H1 (cell line): ENCODE measurements around the gene DENND5B. TPM values are rescaled to one million over a fixed set of nuclear protein-coding genes. Genes with fewer than 3 reads are reported as not detected.

Source experiments
- CTCF ChIA-PET: fragments of 300-600 bp; sonication (Branson Sonifier 250); formaldehyde crosslinking; loops from one replicate; lab custom pipeline; 2021; ENCODE audit not compliant: partially characterized antibody; lab: Charles Lee
- POLR2A ChIA-PET: fragments of 300-600 bp; sonication (Branson Sonifier 250); formaldehyde crosslinking; loops from one replicate; lab custom pipeline; 2021; ENCODE audit warnings: inconsistent platforms; ENCODE audit not compliant: partially characterized antibody; lab: Charles Lee
- DNase-seq, 2 experiments: peaks; one replicate each; pipeline versions ENCODE4 v3.0.0 to v3.0.0-alpha.2; 2010 to 2022; ENCODE audit warnings: low spot score in 2 of 2, low read depth in 1 of 2, mixed read lengths in 1 of 2
- FAIRE-seq: peaks from 2 replicates; lab custom pipeline; 2011; peaks lifted over from hg19 to GRCh38; lab: Jason Lieb, UNC
- H2AFZ ChIP-seq: 2 replicates; pipeline ENCODE4 v1.8.1; 2012; ENCODE audit warnings: low read length, inconsistent platforms
- H2AK5ac ChIP-seq: 2 replicates; pipeline ENCODE4 v1.6.1; 2013; ENCODE audit warnings: low read depth, low read length
- H2BK120ac ChIP-seq: replicated peaks from 2 replicates; pipeline ENCODE3; 2013; ENCODE audit warnings: low read depth, low read length, inconsistent platforms
- H2BK12ac ChIP-seq: 2 replicates; pipeline ENCODE4 v1.6.1; 2013; ENCODE audit warnings: low read depth, low read length
- H2BK15ac ChIP-seq: 2 replicates; pipeline ENCODE4 v1.6.1; 2013; ENCODE audit warnings: low read length
- H2BK20ac ChIP-seq: 2 replicates; pipeline ENCODE4 v1.6.1; 2013; ENCODE audit warnings: low read length
- H2BK5ac ChIP-seq: 2 replicates; pipeline ENCODE4 v1.6.1; 2013; ENCODE audit warnings: low read depth, low read length
- H3K14ac ChIP-seq: 2 replicates; pipeline ENCODE4 v1.6.1; 2013; ENCODE audit warnings: inconsistent platforms; ENCODE audit not compliant: insufficient read length
- H3K18ac ChIP-seq: 2 replicates; pipeline ENCODE4 v1.6.1; 2013; ENCODE audit warnings: low read length; ENCODE audit errors: extremely low read depth
- H3K23ac ChIP-seq: 2 replicates; pipeline ENCODE4 v1.6.1; 2013; ENCODE audit warnings: inconsistent platforms; ENCODE audit not compliant: insufficient read length
- H3K23me2 ChIP-seq: 2 replicates; pipeline ENCODE4 v1.6.1; 2013; ENCODE audit warnings: low read depth, low read length
- H3K27ac ChIP-seq: 2 replicates; pipeline ENCODE4 v1.6.1; 2011; ENCODE audit warnings: low read depth, low read length, inconsistent platforms
- H3K27me3 ChIP-seq, 4 experiments: replicated peaks in 1 of 4; 1 replicate in 1 of 4; 2 replicates in 3 of 4; pipeline versions ENCODE4 v1.6.1 to v1.8.1; 2011 to 2013; ENCODE audit warnings: low read length in 3 of 4, mild to moderate bottlenecking in 3 of 4, inconsistent platforms in 2 of 4, mixed read lengths in 2 of 4, moderate library complexity in 1 of 4; ENCODE audit not compliant: control insufficient read depth in 3 of 4, insufficient read depth in 3 of 4; ENCODE audit errors: extremely low read depth in 1 of 4
- H3K36me3 ChIP-seq, 4 experiments: 2 replicates each; pipeline versions ENCODE4 v1.6.1 to v1.8.1; 2011 to 2013; ENCODE audit warnings: mild to moderate bottlenecking in 4 of 4, low read length in 3 of 4, moderate library complexity in 2 of 4, control low read depth in 1 of 4, inconsistent platforms in 1 of 4; ENCODE audit not compliant: insufficient read depth in 4 of 4, control insufficient read depth in 2 of 4
- H3K4ac ChIP-seq: replicated peaks from 2 replicates; pipeline ENCODE3; 2013; ENCODE audit warnings: low read length, low read depth, mixed read lengths, inconsistent platforms; ENCODE audit not compliant: insufficient read length
- H3K4me1 ChIP-seq, 4 experiments: replicated peaks in 1 of 4; 1 replicate in 1 of 4; 2 replicates in 3 of 4; pipeline versions ENCODE4 v1.6.1 to v1.8.1; 2011 to 2013; ENCODE audit warnings: low read length in 3 of 4, inconsistent platforms in 2 of 4, mixed read lengths in 1 of 4; ENCODE audit not compliant: insufficient read depth in 4 of 4, control insufficient read depth in 3 of 4
- H3K4me2 ChIP-seq, 2 experiments: 2 replicates each; pipeline versions ENCODE4 v1.6.1 to v1.8.1; 2011 to 2013; ENCODE audit warnings: low read depth in 2 of 2, low read length in 2 of 2, control low read depth in 1 of 2, inconsistent platforms in 1 of 2, mild to moderate bottlenecking in 1 of 2; ENCODE audit not compliant: insufficient read depth in 1 of 2
- H3K4me3 ChIP-seq, 4 experiments: fragments of 200-600, 300-600 bp in 1 of 4; sonication (generic), shearing (Covaris generic), sonication (Bioruptor Twin) in 1 of 4; 2 replicates each; pipeline versions ENCODE4 v1.5.1 to v1.8.1; 2011 to 2016; ENCODE audit warnings: low read length in 4 of 4, low read depth in 3 of 4, control low read depth in 2 of 4, inconsistent platforms in 2 of 4, mild to moderate bottlenecking in 2 of 4, mixed read lengths in 1 of 4, moderate library complexity in 1 of 4; ENCODE audit not compliant: insufficient read depth in 2 of 4; ENCODE audit errors: extremely low read depth in 1 of 4
- H3K56ac ChIP-seq: replicated peaks from 2 replicates; pipeline ENCODE3; 2013; ENCODE audit warnings: low read depth, mild to moderate bottlenecking, mixed read lengths, low read length, inconsistent platforms; ENCODE audit not compliant: insufficient read length
- H3K79me1 ChIP-seq: 2 replicates; pipeline ENCODE4 v1.6.1; 2013; ENCODE audit warnings: low read depth, low read length, control low read depth
- H3K79me2 ChIP-seq, 2 experiments: 2 replicates each; pipeline versions ENCODE4 v1.6.1 to v1.8.1; 2012 to 2013; ENCODE audit warnings: low read length in 2 of 2, mild to moderate bottlenecking in 2 of 2, inconsistent platforms in 1 of 2; ENCODE audit not compliant: insufficient read depth in 2 of 2, control insufficient read depth in 1 of 2
- H3K9ac ChIP-seq, 4 experiments: replicated peaks in 1 of 4; 1 replicate in 1 of 4; 2 replicates in 3 of 4; pipeline versions ENCODE4 v1.6.1 to v1.8.1; 2011 to 2013; ENCODE audit warnings: low read depth in 3 of 4, low read length in 3 of 4, control low read depth in 2 of 4, mild to moderate bottlenecking in 2 of 4, moderate library complexity in 2 of 4, inconsistent platforms in 1 of 4; ENCODE audit errors: extremely low read depth in 1 of 4
- H3K9me3 ChIP-seq, 2 experiments: 2 replicates each; pipeline versions ENCODE4 v1.6.1 to v1.8.1; 2012 to 2013; ENCODE audit warnings: mild to moderate bottlenecking in 2 of 2, moderate library complexity in 2 of 2, control low read depth in 1 of 2, inconsistent platforms in 1 of 2, low read depth in 1 of 2, low read length in 1 of 2, mixed read lengths in 1 of 2; ENCODE audit not compliant: insufficient read depth in 2 of 2
- H4K20me1 ChIP-seq, 2 experiments: replicated peaks in 1 of 2; 2 replicates each; pipeline versions ENCODE3 to v1.8.1; 2011 to 2013; ENCODE audit warnings: inconsistent platforms in 2 of 2, low read length in 2 of 2, mild to moderate bottlenecking in 1 of 2; ENCODE audit not compliant: insufficient read depth in 2 of 2, control insufficient read depth in 1 of 2
- H4K5ac ChIP-seq: 2 replicates; pipeline ENCODE4 v1.6.1; 2013; ENCODE audit warnings: low read length, low read depth, mixed read lengths, inconsistent platforms; ENCODE audit not compliant: insufficient read length
- H4K8ac ChIP-seq: 2 replicates; pipeline ENCODE4 v1.8.0; 2013; ENCODE audit warnings: mild to moderate bottlenecking, moderate library complexity, low read length, inconsistent platforms; ENCODE audit not compliant: insufficient read depth; ENCODE audit errors: extremely low read depth
- H4K91ac ChIP-seq: replicated peaks from 2 replicates; pipeline ENCODE3; 2013; ENCODE audit warnings: low read length, mixed read lengths, inconsistent platforms; ENCODE audit not compliant: insufficient read length
- ASH2L ChIP-seq: fragments of 200-600, 300-600 bp; sonication (generic); IDR thresholded peaks from one replicate; pipeline ENCODE4 v1.7.1; 2017; ENCODE audit warnings: low read length
- CHD2 ChIP-seq: IDR thresholded peaks from 2 replicates; pipeline ENCODE4 v1.6.1; 2012; ENCODE audit warnings: low read length, improper control_type of control experiment
- CTBP2 ChIP-seq: IDR thresholded peaks from 2 replicates; pipeline ENCODE4 v1.7.0; 2011; ENCODE audit warnings: borderline replicate concordance, mild to moderate bottlenecking, moderate library complexity, mixed read lengths, low read length; ENCODE audit not compliant: insufficient read depth, insufficient read length
- EZH2 ChIP-seq: fragments of 200-600 bp; sonication (generic); IDR thresholded peaks from 2 replicates; pipeline ENCODE4 v1.7.1; 2012; ENCODE audit warnings: low read depth, mild to moderate bottlenecking, moderate library complexity, low read length, inconsistent platforms; ENCODE audit not compliant: severe bottlenecking
- JUND ChIP-seq: IDR thresholded peaks from 2 replicates; pipeline ENCODE4 v1.6.1; 2011; ENCODE audit warnings: mild to moderate bottlenecking, improper control_type of control experiment, low read length
- MAFK ChIP-seq: IDR thresholded peaks from 2 replicates; pipeline ENCODE4 v1.6.1; 2012; ENCODE audit warnings: low read depth, mild to moderate bottlenecking, improper control_type of control experiment, low read length
- NRF1 ChIP-seq: IDR thresholded peaks from 2 replicates; pipeline ENCODE4 v1.6.1; 2011; ENCODE audit warnings: mild to moderate bottlenecking, low read depth, low read length, improper control_type of control experiment
- TBP ChIP-seq: IDR thresholded peaks from 2 replicates; pipeline ENCODE4 v1.6.1; 2011; ENCODE audit warnings: low read depth, low read length, improper control_type of control experiment
- TCF12 ChIP-seq: IDR thresholded peaks from 2 replicates; pipeline ENCODE4 v1.6.1; 2011; ENCODE audit warnings: low read depth, mild to moderate bottlenecking, low read length
- YY1 ChIP-seq: IDR thresholded peaks from 2 replicates; pipeline ENCODE4 v1.6.1; 2011; ENCODE audit warnings: low read depth, mild to moderate bottlenecking, low read length
- WGBS, 2 experiments: shearing (Covaris generic) in 1 of 2; methylation state at CpG; one replicate each; pipeline versions ENCODE4 v1.1.6 to v1.1.7; 2013 to 2015; ENCODE audit warnings: low lambda C conversion rate in 2 of 2, mixed read lengths in 2 of 2, inconsistent platforms in 1 of 2, low coverage in 1 of 2, missing lambda C conversion rate in 1 of 2; ENCODE audit not compliant: insufficient replicate concordance in 2 of 2, insufficient coverage in 1 of 2, insufficient read length in 1 of 2; ENCODE audit errors: extremely low coverage in 1 of 2, missing lambda C conversion rate in 1 of 2; 5-methylcytosine and 5-hydroxymethylcytosine counted together
- polyA plus RNA-seq, 7 experiments: library from polyadenylated mRNA; depleted of rRNA in 3 of 7; stranded (reverse) in 5 of 7; unstranded in 2 of 7; fragments of >200 nt in 5 of 7; fragments of 200-250 nt in 2 of 7; gene quantifications; 1 replicate in 5 of 7; 2 replicates in 1 of 7; 4 replicates in 1 of 7; pipeline versions ENCODE4 v1.2.1 to v1.2.3, GENCODE V29; 2011 to 2013; ENCODE audit warnings: missing spikeins in 2 of 7, mixed read lengths in 2 of 7
- total RNA-seq: library from RNA; stranded (reverse); fragmentation: NEBNext Ultra II Directional; extraction: Animal tissue kit (Norgen Biotek cat#: 25700); gene quantifications from 2 replicates; pipeline ENCODE4 v1.2.1, GENCODE V29; 2021
- TF ChIP-seq, protein P1 (sequence below): IDR thresholded peaks from 2 replicates; pipeline ENCODE4 v1.6.1; 2011; ENCODE audit warnings: low read length, improper control_type of control experiment
- TF ChIP-seq, protein P2 (sequence below): IDR thresholded peaks from 2 replicates; pipeline ENCODE4 v1.6.1; 2012; ENCODE audit warnings: inconsistent platforms

DENND5B gene
- total and polyA plus RNA-seq, 2 of the 8 experiments (the other 6 are each of a cell fraction or from before 2014, with no cell fraction given): 13.4 to 20.2 TPM

DNA sequence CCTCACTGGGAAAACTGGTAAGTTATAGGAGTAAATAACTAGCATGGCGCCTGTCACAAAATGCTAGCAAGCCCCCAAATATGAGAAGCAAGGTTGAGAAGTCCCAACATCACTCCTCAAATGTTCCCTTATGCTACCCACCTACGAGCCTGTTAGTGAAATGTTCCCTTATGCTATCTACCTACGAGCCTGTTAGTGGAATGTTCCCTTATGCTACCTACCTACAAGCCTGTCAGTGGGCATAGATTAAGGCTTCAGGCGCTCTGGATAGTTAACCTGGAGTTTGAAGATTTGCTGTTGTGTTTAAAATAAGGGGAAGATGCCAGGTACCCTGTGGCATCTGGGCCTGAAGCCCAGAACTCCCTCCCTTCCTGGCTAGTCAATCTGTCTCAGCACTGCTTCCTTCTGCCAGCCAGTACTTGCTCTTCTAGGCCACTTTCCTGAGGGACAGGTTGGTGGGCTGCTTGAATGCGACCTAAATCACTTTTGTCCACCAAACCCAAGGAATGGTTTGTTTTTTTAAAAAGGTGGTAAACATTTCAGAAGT, 197.9 kb downstream of the DENND5B start:
- H3K23me2 ChIP-seq: no peaks in the 10 kb centered on the region
- CTCF ChIA-PET: no interaction called here
- H4K91ac ChIP-seq: no peak overlapping the region
- H3K27ac ChIP-seq: no peak overlapping the region
- H3K79me1 ChIP-seq: no peaks in the 10 kb centered on the region
- no peak overlapping the region for H2AFZ ChIP-seq
- H3K79me2 ChIP-seq: no peaks in the 10 kb centered on the region
- H3K4me2 ChIP-seq: no peak overlapping the region
- H3K9me3 ChIP-seq: no peaks in the 10 kb centered on the region
- H4K8ac ChIP-seq: no peak overlapping the region
- no peak overlapping the region for H3K23ac ChIP-seq
- peak overlapping the region; percentile 75; the same call in 1 of the 2 replicates for H2AK5ac ChIP-seq
- no peak for FAIRE-seq
- WGBS, 2 experiments: 97% methylated on average over 5 of the region's 5 CpGs; no CpG with 5 or more reads in 1 of the 2 experiments
- no peak for DNase-seq
- TF ChIP-seq JUND (no peak), ASH2L (no peak), TCF12 (no peak), TBP (no peak), EZH2 (no peak), CHD2 (no peak), CTBP2 (no peak), NRF1 (no peak), YY1 (no peak), MAFK (no peak)
- TF ChIP-seq, protein P1, sequence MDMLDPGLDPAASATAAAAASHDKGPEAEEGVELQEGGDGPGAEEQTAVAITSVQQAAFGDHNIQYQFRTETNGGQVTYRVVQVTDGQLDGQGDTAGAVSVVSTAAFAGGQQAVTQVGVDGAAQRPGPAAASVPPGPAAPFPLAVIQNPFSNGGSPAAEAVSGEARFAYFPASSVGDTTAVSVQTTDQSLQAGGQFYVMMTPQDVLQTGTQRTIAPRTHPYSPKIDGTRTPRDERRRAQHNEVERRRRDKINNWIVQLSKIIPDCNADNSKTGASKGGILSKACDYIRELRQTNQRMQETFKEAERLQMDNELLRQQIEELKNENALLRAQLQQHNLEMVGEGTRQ: no peak
- TF ChIP-seq, protein P2, sequence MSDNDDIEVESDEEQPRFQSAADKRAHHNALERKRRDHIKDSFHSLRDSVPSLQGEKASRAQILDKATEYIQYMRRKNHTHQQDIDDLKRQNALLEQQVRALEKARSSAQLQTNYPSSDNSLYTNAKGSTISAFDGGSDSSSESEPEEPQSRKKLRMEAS: no peak
- no peaks in the 10 kb centered on the region for H3K36me3 ChIP-seq
- H3K4me3 ChIP-seq: no peak overlapping the region
- H2BK20ac ChIP-seq: peak overlapping the region; percentile 66
- H3K14ac ChIP-seq: no peak overlapping the region
- H3K27me3 ChIP-seq: no peaks in the 10 kb centered on the region
- no peak overlapping the region for H4K5ac ChIP-seq
- peaks cover 0 to 3% (median 1%) of the 10 kb centered on the region in 4 experiments; a peak in 2 of 7 replicates for H3K4me1 ChIP-seq
- POLR2A ChIA-PET: interaction anchor here (1.1 to 6.3 kb wide), 3 partner anchors 8 to 67 kb away, joined by 3 to 35 read pairs (median 4); partner anchors contain the start of gene SINHCAF
- peak overlapping the region; percentile 88; the same call in 1 of the 2 replicates for H2BK12ac ChIP-seq
- no peak overlapping the region for H3K4ac ChIP-seq
- H2BK120ac ChIP-seq: no peak overlapping the region
- no peak overlapping the region for H3K56ac ChIP-seq
- H3K9ac ChIP-seq: no peak overlapping the region
- H2BK15ac ChIP-seq: peak overlapping the region; percentile 37; the same call in 1 of the 2 replicates
- peak overlapping the region; percentile 81; the same call in 1 of the 2 replicates for H3K18ac ChIP-seq
- H2BK5ac ChIP-seq: peak overlapping the region; percentile 68; the same call in 1 of the 2 replicates
- no peaks in the 10 kb centered on the region for H4K20me1 ChIP-seq
